Measurements from ENCODE around the gene PPP2R5A.

The PPP2R5A gene

GRCh38 chr1:212315184-212315583 lies 30.0 kb downstream of the PPP2R5A start:
- no peak for TF ChIP-seq RAD21 (IDR thresholded peaks at IDR 0.05; ENCODE audit: low read depth)
- no peak for TF ChIP-seq CREB1 (IDR thresholded peaks at IDR 0.05; ENCODE audit: low read depth)
- no peak for TF ChIP-seq NFIC (IDR thresholded peaks at IDR 0.05)
- no peak for TF ChIP-seq EGR1 (IDR thresholded peaks at IDR 0.05)
- no peak for TF ChIP-seq MAX (IDR thresholded peaks at IDR 0.05)
- no peak for TF ChIP-seq ZBTB7A (IDR thresholded peaks at IDR 0.05; ENCODE audit: low read depth)
- no peak for TF ChIP-seq TCF12 (IDR thresholded peaks at IDR 0.05; ENCODE audit: low read depth)
- TF ChIP-seq FOXM1 (IDR thresholded peaks at IDR 0.05; ENCODE audit: borderline replicate concordance, low read depth) = no peak
- no peak for TF ChIP-seq CEBPB (IDR thresholded peaks at IDR 0.05)
- no peak for TF ChIP-seq EP300 (IDR thresholded peaks at IDR 0.05; ENCODE audit: borderline replicate concordance)
- TF ChIP-seq TAF1 (IDR thresholded peaks at IDR 0.05; ENCODE audit: low read depth) = no peak
- TF ChIP-seq USF1 (IDR thresholded peaks at IDR 0.05) = no peak
- no peak for TF ChIP-seq TEAD4 (IDR thresholded peaks at IDR 0.05)

GRCh38 chr1:212315907-212316306 lies 30.7 kb downstream of the PPP2R5A start:
- TF ChIP-seq RAD21 (IDR thresholded peaks at IDR 0.05; ENCODE audit: low read depth) = peak; percentile 60
- TF ChIP-seq TEAD4 (IDR thresholded peaks at IDR 0.05) = no peak

- TF ChIP-seq EP300 (IDR thresholded peaks at IDR 0.05; ENCODE audit: borderline replicate concordance) = no peak
Measured at GRCh38 chr1:212317916-212318315, 32.7 kb downstream of the PPP2R5A start.

- TF ChIP-seq EP300 (IDR thresholded peaks at IDR 0.05; ENCODE audit: borderline replicate concordance) = no peak
- no peak for TF ChIP-seq TAF1 (IDR thresholded peaks at IDR 0.05; ENCODE audit: low read depth)
- TF ChIP-seq YY1 (IDR thresholded peaks at IDR 0.05; ENCODE audit: low read depth) = no peak
- TF ChIP-seq FOXM1 (IDR thresholded peaks at IDR 0.05; ENCODE audit: borderline replicate concordance, low read depth) = no peak
- no peak for TF ChIP-seq CEBPB (IDR thresholded peaks at IDR 0.05)
- no peak for TF ChIP-seq REST (IDR thresholded peaks at IDR 0.05; ENCODE audit: low read depth)
- TF ChIP-seq TCF12 (IDR thresholded peaks at IDR 0.05; ENCODE audit: low read depth) = no peak
- TF ChIP-seq MAX (IDR thresholded peaks at IDR 0.05) = no peak
- TF ChIP-seq ZBTB7A (IDR thresholded peaks at IDR 0.05; ENCODE audit: low read depth) = no peak
- no peak for TF ChIP-seq NFIC (IDR thresholded peaks at IDR 0.05)
- no peak for TF ChIP-seq USF1 (IDR thresholded peaks at IDR 0.05)
Measured at GRCh38 chr1:212323066-212323465, 37.9 kb downstream of the PPP2R5A start.

- no peak for TF ChIP-seq CEBPB (IDR thresholded peaks at IDR 0.05)
- TF ChIP-seq FOXM1 (IDR thresholded peaks at IDR 0.05; ENCODE audit: borderline replicate concordance, low read depth) = no peak
- TF ChIP-seq EP300 (IDR thresholded peaks at IDR 0.05; ENCODE audit: borderline replicate concordance) = no peak
- no peak for TF ChIP-seq NFIC (IDR thresholded peaks at IDR 0.05)
- TF ChIP-seq TEAD4 (IDR thresholded peaks at IDR 0.05) = no peak
- no peak for TF ChIP-seq TAF1 (IDR thresholded peaks at IDR 0.05; ENCODE audit: low read depth)
Measured at GRCh38 chr1:212326541-212326940, 41.3 kb downstream of the PPP2R5A start.

- TF ChIP-seq TAF1 (IDR thresholded peaks at IDR 0.05; ENCODE audit: low read depth) (no peak), MAX (IDR thresholded peaks at IDR 0.05) (no peak), ZBTB7A (IDR thresholded peaks at IDR 0.05; ENCODE audit: low read depth) (no peak), CEBPB (IDR thresholded peaks at IDR 0.05) (no peak), CREB1 (IDR thresholded peaks at IDR 0.05; ENCODE audit: low read depth) (no peak), TCF12 (IDR thresholded peaks at IDR 0.05; ENCODE audit: low read depth) (no peak), FOXM1 (IDR thresholded peaks at IDR 0.05; ENCODE audit: borderline replicate concordance, low read depth) (no peak)
Measured at GRCh38 chr1:212328248-212328647, 43.0 kb downstream of the PPP2R5A start.

- no peak for TF ChIP-seq YY1 (IDR thresholded peaks at IDR 0.05; ENCODE audit: low read depth)
- TF ChIP-seq USF1 (IDR thresholded peaks at IDR 0.05) = no peak
- TF ChIP-seq MAX (IDR thresholded peaks at IDR 0.05) = no peak
- no peak for TF ChIP-seq ZBTB7A (IDR thresholded peaks at IDR 0.05; ENCODE audit: low read depth)
- TF ChIP-seq RAD21 (IDR thresholded peaks at IDR 0.05; ENCODE audit: low read depth) = no peak
- no peak for TF ChIP-seq EGR1 (IDR thresholded peaks at IDR 0.05)
- TF ChIP-seq CEBPB (IDR thresholded peaks at IDR 0.05) = no peak
- TF ChIP-seq NFIC (IDR thresholded peaks at IDR 0.05) = no peak
- TF ChIP-seq TEAD4 (IDR thresholded peaks at IDR 0.05) = no peak
- TF ChIP-seq REST (IDR thresholded peaks at IDR 0.05; ENCODE audit: low read depth) = no peak
- no peak for TF ChIP-seq EP300 (IDR thresholded peaks at IDR 0.05; ENCODE audit: borderline replicate concordance)
- no peak for TF ChIP-seq CREB1 (IDR thresholded peaks at IDR 0.05; ENCODE audit: low read depth)
- TF ChIP-seq TCF12 (IDR thresholded peaks at IDR 0.05; ENCODE audit: low read depth) = no peak
- TF ChIP-seq FOXM1 (IDR thresholded peaks at IDR 0.05; ENCODE audit: borderline replicate concordance, low read depth) = no peak
Measured at GRCh38 chr1:212329105-212329504, 43.9 kb downstream of the PPP2R5A start.
